Hepatocyte (in vitro differentiated cells): ENCODE results near the gene BARX1. TPM values are rescaled to one million over a fixed set of nuclear protein-coding genes. Genes with fewer than 3 reads are reported as not detected.

Experiments
- DNase-seq: peaks from one replicate; pipeline ENCODE4 v3.0.0-alpha.2; 2016; ENCODE audit warnings: low spot score
- H2AFZ ChIP-seq: fragments of 200-600 bp; sonication (generic); 2 replicates; pipeline ENCODE4 v1.6.0; 2016; ENCODE audit warnings: antibody characterized with exemption, mild to moderate bottlenecking
- H3K27ac ChIP-seq: fragments of 200-600 bp; sonication (generic); 2 replicates; pipeline ENCODE4 v1.5.1; 2016; ENCODE audit warnings: mild to moderate bottlenecking
- H3K27me3 ChIP-seq: fragments of 200-600 bp; sonication (generic); 2 replicates; pipeline ENCODE4 v1.6.1; 2016
- H3K36me3 ChIP-seq: fragments of 200-600 bp; sonication (generic); replicated peaks from 2 replicates; pipeline ENCODE4 v1.5.1; 2016; ENCODE audit warnings: low read depth; ENCODE audit not compliant: insufficient read depth
- H3K4me1 ChIP-seq: fragments of 200-600 bp; sonication (generic); 2 replicates; pipeline ENCODE4 v1.5.1; 2016; ENCODE audit warnings: mild to moderate bottlenecking, moderate library complexity; ENCODE audit not compliant: insufficient read depth
- H3K4me2 ChIP-seq: fragments of 200-600 bp; sonication (generic); 2 replicates; pipeline ENCODE4 v1.6.0; 2016
- H3K4me3 ChIP-seq: fragments of 200-600 bp; sonication (generic); 2 replicates; pipeline ENCODE4 v1.5.1; 2016; ENCODE audit warnings: mild to moderate bottlenecking
- H3K79me2 ChIP-seq: fragments of 200-600 bp; sonication (generic); 2 replicates; pipeline ENCODE4 v1.6.0; 2017; ENCODE audit warnings: mild to moderate bottlenecking
- H3K9me2 ChIP-seq: fragments of 200-600 bp; sonication (generic); replicated peaks from 2 replicates; pipeline ENCODE4 v1.6.0; 2017; ENCODE audit warnings: mild to moderate bottlenecking; ENCODE audit not compliant: insufficient read depth
- H3K9me3 ChIP-seq: fragments of 200-600 bp; sonication (generic); 2 replicates; pipeline ENCODE4 v1.5.1; 2016; ENCODE audit warnings: low read depth, mild to moderate bottlenecking
- H4K20me1 ChIP-seq: fragments of 200-600 bp; sonication (generic); 2 replicates; pipeline ENCODE4 v1.6.0; 2016; ENCODE audit warnings: mild to moderate bottlenecking; ENCODE audit not compliant: insufficient read depth, poor library complexity, severe bottlenecking
- CTCF ChIP-seq: fragments of 200-600 bp; sonication (generic); IDR thresholded peaks from 2 replicates; pipeline ENCODE4 v1.5.1; 2016; ENCODE audit warnings: antibody characterized with exemption, mild to moderate bottlenecking; ENCODE audit not compliant: poor library complexity
- EZH2 ChIP-seq: fragments of 200-600 bp; sonication (generic); IDR thresholded peaks from 2 replicates; pipeline ENCODE4 v1.6.1; 2016; ENCODE audit warnings: antibody characterized with exemption, mild to moderate bottlenecking, borderline replicate concordance
- EZH2phosphoT487 ChIP-seq: fragments of 200-600 bp; sonication (generic); IDR thresholded peaks from one replicate; pipeline ENCODE4 v1.6.1; 2018; ENCODE audit warnings: antibody characterized with exemption, mild to moderate bottlenecking, low read depth, moderate library complexity; ENCODE audit not compliant: unreplicated experiment, severe bottlenecking
- WGBS: methylation state at CpG from one replicate; pipeline ENCODE4 v1.1.6; 2016; ENCODE audit warnings: low lambda C conversion rate; ENCODE audit errors: missing lambda C conversion rate; 5-methylcytosine and 5-hydroxymethylcytosine counted together
- polyA plus RNA-seq: library from polyadenylated mRNA; unstranded; fragments of >200 nt; fragmentation: Nextera tagmentation; extraction: Ambion mirVana; gene quantifications from 2 replicates; pipeline ENCODE4 v1.2.1, GENCODE V29; 2016
- total RNA-seq: library from RNA; depleted of rRNA; stranded (reverse); fragments of >200 nt; gene quantifications from 2 replicates; pipeline ENCODE4 v1.2.3, GENCODE V29; 2014

The BARX1 gene
- total and polyA plus RNA-seq, 2 experiments from 2014 or later: 0.47 to 0.50 TPM

- no peaks in the 10 kb centered on the region for H3K4me1 ChIP-seq
- no peaks in the 10 kb centered on the region for H3K36me3 ChIP-seq
- H3K27ac ChIP-seq: no peak overlapping the region
- H4K20me1 ChIP-seq: no peaks in the 10 kb centered on the region
- H3K9me3 ChIP-seq: no peaks in the 10 kb centered on the region
- 77% methylated on average over 12 of the region's 12 CpGs for WGBS
- no peaks in the 10 kb centered on the region for H3K9me2 ChIP-seq
- H3K27me3 ChIP-seq: no peaks in the 10 kb centered on the region
- TF ChIP-seq EZH2: no peak
- no peak for TF ChIP-seq EZH2phosphoT487
- no peak for TF ChIP-seq CTCF
- H3K4me3 ChIP-seq: no peak overlapping the region
- H3K4me2 ChIP-seq: no peak overlapping the region
- no peaks in the 10 kb centered on the region for H3K79me2 ChIP-seq
- no peak for DNase-seq
- H2AFZ ChIP-seq: no peak overlapping the region
Observed at GRCh38 chr9:93902780-93903655, 52.1 kb downstream of the BARX1 start.

DNA sequence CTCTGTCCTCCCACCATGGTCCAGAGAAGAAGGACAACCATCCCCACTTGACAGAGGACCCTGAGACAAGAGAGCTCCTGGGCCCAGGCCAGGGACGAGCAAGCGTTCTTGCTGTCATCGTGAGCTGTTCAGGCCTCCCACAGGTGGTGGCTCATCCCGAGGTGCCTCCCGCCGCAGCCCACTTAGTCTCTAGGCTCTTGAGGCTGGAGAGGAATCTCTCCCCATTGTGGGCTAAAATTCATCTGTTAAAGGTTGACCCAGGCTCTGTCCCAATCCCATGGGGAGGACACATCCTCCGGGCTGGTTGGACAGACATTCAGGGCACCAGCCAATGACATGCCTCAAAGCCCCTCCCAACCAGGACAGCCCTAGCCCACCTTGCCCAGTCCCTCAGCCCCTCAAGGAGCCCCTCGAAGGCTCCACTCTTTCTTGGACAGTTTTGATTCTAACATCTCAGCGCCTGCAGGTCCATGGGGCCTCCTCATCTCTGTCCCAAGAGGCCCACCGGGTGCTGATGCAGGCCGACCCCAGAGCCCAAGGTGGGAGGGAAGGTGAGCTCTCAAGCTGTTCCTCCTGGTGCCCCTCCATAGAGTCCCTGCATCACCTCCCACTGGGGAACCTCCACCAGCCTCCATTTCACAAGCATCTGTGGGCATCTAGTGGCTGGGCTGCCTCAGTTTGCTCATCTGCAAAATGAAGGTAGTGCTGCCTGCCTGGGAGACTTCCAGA is 52.9 kb downstream of the BARX1 start:
- 93% methylated on average over 11 of the region's 11 CpGs for WGBS

More for the DNA sequence above, 52.9 kb downstream of the BARX1 start:
- H4K20me1 ChIP-seq: no peaks in the 10 kb centered on the region
- no peak for DNase-seq
- H3K9me2 ChIP-seq: no peaks in the 10 kb centered on the region
- H3K27me3 ChIP-seq: no peaks in the 10 kb centered on the region
- no peak overlapping the region for H3K4me2 ChIP-seq
- no peak overlapping the region for H3K4me3 ChIP-seq
- no peaks in the 10 kb centered on the region for H3K79me2 ChIP-seq
- no peaks in the 10 kb centered on the region for H3K36me3 ChIP-seq
- TF ChIP-seq EZH2phosphoT487 (no peak), CTCF (no peak), EZH2 (no peak)
- no peak overlapping the region for H3K27ac ChIP-seq
- no peak overlapping the region for H2AFZ ChIP-seq
- no peaks in the 10 kb centered on the region for H3K4me1 ChIP-seq
- no peaks in the 10 kb centered on the region for H3K9me3 ChIP-seq

Other genes with a start within 250 kb of the BARX1 start
- 7.2 and 7.5 TPM in 2 replicates for gene PTPDC1, start 129.1 kb upstream of the BARX1 start, total RNA-seq
- gene PTPDC1, start 129.1 kb upstream of the BARX1 start, polyA plus RNA-seq: 2.4 and 5.3 TPM in 2 replicates